ENCODE measurements around the gene CLTB.

CLTB gene

GRCh38 chr5:176383248-176383905, 33.0 kb downstream of the CLTB start:
- H3K9ac ChIP-seq (ENCODE audit: low read length): no peak overlapping the region

GRCh38 chr5:176382721-176383120, 33.6 kb downstream of the CLTB start:
- Histone ChIP-seq H3K9ac (ENCODE audit: low read length) (no peak overlapping the region), H3K27me3 (ENCODE audit: control insufficient read depth, insufficient read depth, low read length) (no peaks in the 10 kb centered on the region), H3K4me3 (ENCODE audit: low read length) (no peak overlapping the region), H3K36me3 (ENCODE audit: control insufficient read depth, insufficient read depth, low read length) (peaks cover 22% of the 10 kb centered on the region), H3K27ac (ENCODE audit: low read depth, low read length) (peak overlapping the region; percentile 74), H3K4me1 (ENCODE audit: control insufficient read depth, insufficient read depth, low read length) (peaks cover 4% of the 10 kb centered on the region)

More at GRCh38 chr5:176383248-176383905, 33.0 kb downstream of the CLTB start:
- peaks cover 4% of the 10 kb centered on the region for H3K4me1 ChIP-seq (ENCODE audit: control insufficient read depth, insufficient read depth, low read length)
- H3K27me3 ChIP-seq (ENCODE audit: control insufficient read depth, insufficient read depth, low read length): no peaks in the 10 kb centered on the region
- H3K36me3 ChIP-seq (ENCODE audit: control insufficient read depth, insufficient read depth, low read length): peaks cover 22% of the 10 kb centered on the region
- no peak overlapping the region for H3K4me3 ChIP-seq (ENCODE audit: low read length)
- H3K27ac ChIP-seq (ENCODE audit: low read depth, low read length): no peak overlapping the region

- Histone ChIP-seq H3K36me3 (ENCODE audit: control insufficient read depth, insufficient read depth, low read length) (peaks cover 22% of the 10 kb centered on the region), H3K27ac (ENCODE audit: low read depth, low read length) (peak overlapping the region; percentile 74), H3K9ac (ENCODE audit: low read length) (no peak overlapping the region), H3K27me3 (ENCODE audit: control insufficient read depth, insufficient read depth, low read length) (no peaks in the 10 kb centered on the region), H3K4me3 (ENCODE audit: low read length) (no peak overlapping the region), H3K4me1 (ENCODE audit: control insufficient read depth, insufficient read depth, low read length) (peaks cover 4% of the 10 kb centered on the region)
These were observed 34.4 kb downstream of the CLTB start for GRCh38 chr5:176381979-176382378.

GRCh38 chr5:176381423-176381822, 34.9 kb downstream of the CLTB start:
- peak overlapping the region; percentile 74 for H3K27ac ChIP-seq (ENCODE audit: low read depth, low read length)
- H3K27me3 ChIP-seq (ENCODE audit: control insufficient read depth, insufficient read depth, low read length): no peaks in the 10 kb centered on the region
- no peak overlapping the region for H3K4me3 ChIP-seq (ENCODE audit: low read length)
- no peak overlapping the region for H3K9ac ChIP-seq (ENCODE audit: low read length)
- peaks cover 22% of the 10 kb centered on the region for H3K36me3 ChIP-seq (ENCODE audit: control insufficient read depth, insufficient read depth, low read length)
- H3K4me1 ChIP-seq (ENCODE audit: control insufficient read depth, insufficient read depth, low read length): peaks cover 4% of the 10 kb centered on the region

- Histone ChIP-seq H3K36me3 (ENCODE audit: control insufficient read depth, insufficient read depth, low read length) (peaks cover 19% of the 10 kb centered on the region), H3K4me1 (ENCODE audit: control insufficient read depth, insufficient read depth, low read length) (peaks cover 4% of the 10 kb centered on the region), H3K27ac (ENCODE audit: low read depth, low read length) (no peak overlapping the region), H3K9ac (ENCODE audit: low read length) (no peak overlapping the region), H3K4me3 (ENCODE audit: low read length) (no peak overlapping the region), H3K27me3 (ENCODE audit: control insufficient read depth, insufficient read depth, low read length) (no peaks in the 10 kb centered on the region)
These were observed 36.5 kb downstream of the CLTB start for GRCh38 chr5:176379881-176380280.

- Histone ChIP-seq H3K36me3 (ENCODE audit: control insufficient read depth, insufficient read depth, low read length) (no peaks in the 10 kb centered on the region), H3K4me3 (ENCODE audit: low read length) (no peak overlapping the region), H3K9ac (ENCODE audit: low read length) (no peak overlapping the region), H3K4me1 (ENCODE audit: control insufficient read depth, insufficient read depth, low read length) (no peaks in the 10 kb centered on the region), H3K27ac (ENCODE audit: low read depth, low read length) (no peak overlapping the region), H3K27me3 (ENCODE audit: control insufficient read depth, insufficient read depth, low read length) (no peaks in the 10 kb centered on the region)
These were observed 43.1 kb downstream of the CLTB start for GRCh38 chr5:176373100-176373818.

- Histone ChIP-seq H3K9ac (ENCODE audit: low read length) (no peak overlapping the region), H3K4me1 (ENCODE audit: control insufficient read depth, insufficient read depth, low read length) (no peaks in the 10 kb centered on the region), H3K27me3 (ENCODE audit: control insufficient read depth, insufficient read depth, low read length) (no peaks in the 10 kb centered on the region), H3K4me3 (ENCODE audit: low read length) (no peak overlapping the region), H3K27ac (ENCODE audit: low read depth, low read length) (no peak overlapping the region), H3K36me3 (ENCODE audit: control insufficient read depth, insufficient read depth, low read length) (no peaks in the 10 kb centered on the region)
These were observed 44.5 kb downstream of the CLTB start for GRCh38 chr5:176371621-176372539.

- Histone ChIP-seq H3K4me3 (ENCODE audit: low read length) (no peak overlapping the region), H3K36me3 (ENCODE audit: control insufficient read depth, insufficient read depth, low read length) (no peaks in the 10 kb centered on the region), H3K27ac (ENCODE audit: low read depth, low read length) (no peak overlapping the region), H3K4me1 (ENCODE audit: control insufficient read depth, insufficient read depth, low read length) (peaks cover 5% of the 10 kb centered on the region), H3K9ac (ENCODE audit: low read length) (no peak overlapping the region), H3K27me3 (ENCODE audit: control insufficient read depth, insufficient read depth, low read length) (peaks cover 3% of the 10 kb centered on the region)
These were observed 46.2 kb downstream of the CLTB start for GRCh38 chr5:176369934-176370711.

- peaks cover 3% of the 10 kb centered on the region for H3K27me3 ChIP-seq (ENCODE audit: control insufficient read depth, insufficient read depth, low read length)
- H3K36me3 ChIP-seq (ENCODE audit: control insufficient read depth, insufficient read depth, low read length): no peaks in the 10 kb centered on the region
- H3K4me1 ChIP-seq (ENCODE audit: control insufficient read depth, insufficient read depth, low read length): peaks cover 5% of the 10 kb centered on the region
- H3K27ac ChIP-seq (ENCODE audit: low read depth, low read length): no peak overlapping the region
- H3K9ac ChIP-seq (ENCODE audit: low read length): no peak overlapping the region
- H3K4me3 ChIP-seq (ENCODE audit: low read length): no peak overlapping the region
These were observed 47.6 kb downstream of the CLTB start for GRCh38 chr5:176368726-176369125.

- Histone ChIP-seq H3K4me1 (ENCODE audit: control insufficient read depth, insufficient read depth, low read length) (peaks cover 9% of the 10 kb centered on the region), H3K36me3 (ENCODE audit: control insufficient read depth, insufficient read depth, low read length) (no peaks in the 10 kb centered on the region), H3K27ac (ENCODE audit: low read depth, low read length) (peak overlapping the region; percentile 50), H3K4me3 (ENCODE audit: low read length) (peak overlapping the region; percentile 59), H3K27me3 (ENCODE audit: control insufficient read depth, insufficient read depth, low read length) (peaks cover 3% of the 10 kb centered on the region), H3K9ac (ENCODE audit: low read length) (peak overlapping the region; percentile 53)
These were observed 50.0 kb downstream of the CLTB start for GRCh38 chr5:176366232-176366894.

- H3K9ac ChIP-seq (ENCODE audit: low read length): peak within 1 kb of the TSS; percentile 53
- peaks cover 3% of the 10 kb centered on the region for H3K27me3 ChIP-seq (ENCODE audit: control insufficient read depth, insufficient read depth, low read length)
- no peaks in the 10 kb centered on the region for H3K36me3 ChIP-seq (ENCODE audit: control insufficient read depth, insufficient read depth, low read length)
- H3K4me1 ChIP-seq (ENCODE audit: control insufficient read depth, insufficient read depth, low read length): peaks cover 11% of the 10 kb centered on the region
- peak within 1 kb of the TSS; percentile 87 for H3K27ac ChIP-seq (ENCODE audit: low read depth, low read length)
- H3K4me3 ChIP-seq (ENCODE audit: low read length): peak within 1 kb of the TSS; percentile 59
These were observed 50.7 kb downstream of the CLTB start, which contains the start of gene ARL10 for GRCh38 chr5:176365351-176366231. Gene ARL10, plus strand, starts transcription at chr5:176365487. Its CDS starts 77 bp downstream, at chr5:176365564.

All from rectal smooth muscle tissue (tissue), 1 donor.